ENCODE measurements around the gene C2CD4D.

The C2CD4D gene

DNA sequence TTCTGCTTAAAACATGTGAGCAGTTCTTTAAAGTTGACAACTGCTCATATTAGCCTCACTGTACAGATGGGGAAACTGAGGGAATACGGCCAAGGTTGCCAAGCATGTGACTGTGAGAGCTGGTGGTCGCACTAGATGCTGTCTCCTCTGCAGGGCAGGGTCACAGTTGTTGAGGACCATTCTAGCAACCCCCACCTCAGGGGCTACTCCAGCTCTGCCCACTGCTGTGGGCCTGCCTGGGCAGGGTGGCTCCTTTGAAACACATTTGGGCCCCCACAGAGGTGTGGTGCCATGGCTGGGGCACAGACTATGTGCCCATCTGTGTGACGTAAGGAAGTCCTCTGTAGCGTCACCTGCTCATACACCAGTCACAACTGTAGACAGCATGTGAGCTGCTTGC, 13.1 kb upstream of the C2CD4D start:
- Mint-ChIP-seq H3K4me1 (no peaks in the 10 kb centered on the region), H3K4me3 (no peak overlapping the region), H3K36me3 (no peaks in the 10 kb centered on the region), H3K27ac (no peak overlapping the region), H3K27me3 (peaks cover 9% of the 10 kb centered on the region), H3K9me3 (no peaks in the 10 kb centered on the region)
- no peak for DNase-seq
- CTCF ChIA-PET = interaction anchor here (0.8 to 1.4 kb wide), 2 partner anchors 10 to 13 kb away, joined by 3 read pairs; partner anchors contain the start of gene C2CD4D

DNA sequence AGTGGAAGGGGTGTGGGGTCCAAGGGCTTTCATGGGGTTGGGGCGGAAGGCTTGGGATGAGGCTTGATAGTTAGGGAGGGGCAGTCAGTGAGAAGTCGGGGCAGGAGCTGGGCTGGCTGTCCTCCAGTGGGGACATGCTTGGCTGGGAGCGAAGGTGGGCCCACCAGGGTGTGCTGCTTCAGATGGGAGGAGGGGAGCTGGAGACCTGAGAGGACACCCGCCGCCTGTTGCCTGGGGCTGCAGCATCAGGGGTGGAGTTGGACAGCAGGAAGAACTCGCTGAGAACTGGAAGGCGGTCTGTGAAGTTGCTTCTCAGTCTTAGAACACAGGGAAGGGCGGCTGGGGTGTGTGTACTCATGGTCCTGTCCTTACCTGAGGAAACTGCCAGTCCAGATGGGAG, 12.3 kb upstream of the C2CD4D start:
- CTCF ChIA-PET = no interaction called here
- H3K27ac Mint-ChIP-seq = no peak overlapping the region
- peaks cover 5% of the 10 kb centered on the region for H3K27me3 Mint-ChIP-seq
- DNase-seq = no peak
- no peaks in the 10 kb centered on the region for H3K36me3 Mint-ChIP-seq
- no peaks in the 10 kb centered on the region for H3K9me3 Mint-ChIP-seq
- no peaks in the 10 kb centered on the region for H3K4me1 Mint-ChIP-seq
- H3K4me3 Mint-ChIP-seq = no peak overlapping the region

DNA sequence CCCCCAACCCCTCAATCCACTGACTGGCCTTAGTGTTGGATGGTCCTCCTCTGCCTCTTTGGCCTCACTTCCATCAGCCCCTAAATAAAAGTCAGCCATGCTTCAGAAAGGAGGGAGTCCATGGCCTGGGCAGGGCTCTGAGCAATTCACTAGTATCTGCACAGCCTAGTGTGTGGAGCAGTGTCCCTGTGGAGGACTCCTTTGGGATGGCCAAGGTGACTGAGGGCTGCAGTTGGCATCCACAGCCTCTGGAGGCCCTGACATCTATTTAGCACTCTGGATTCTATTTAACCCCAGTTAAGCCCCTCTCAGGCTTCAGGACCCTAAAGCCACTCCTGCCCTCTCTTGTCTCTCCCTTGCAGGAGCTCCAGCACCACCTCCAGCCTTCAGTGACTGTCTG, 10.3 kb upstream of the C2CD4D start:
- Mint-ChIP-seq H3K27me3 (no peaks in the 10 kb centered on the region), H3K9me3 (no peaks in the 10 kb centered on the region), H3K27ac (no peak overlapping the region), H3K4me3 (no peak overlapping the region), H3K36me3 (no peaks in the 10 kb centered on the region), H3K4me1 (no peaks in the 10 kb centered on the region)
- no peak for DNase-seq
- CTCF ChIA-PET = no interaction called here

DNA sequence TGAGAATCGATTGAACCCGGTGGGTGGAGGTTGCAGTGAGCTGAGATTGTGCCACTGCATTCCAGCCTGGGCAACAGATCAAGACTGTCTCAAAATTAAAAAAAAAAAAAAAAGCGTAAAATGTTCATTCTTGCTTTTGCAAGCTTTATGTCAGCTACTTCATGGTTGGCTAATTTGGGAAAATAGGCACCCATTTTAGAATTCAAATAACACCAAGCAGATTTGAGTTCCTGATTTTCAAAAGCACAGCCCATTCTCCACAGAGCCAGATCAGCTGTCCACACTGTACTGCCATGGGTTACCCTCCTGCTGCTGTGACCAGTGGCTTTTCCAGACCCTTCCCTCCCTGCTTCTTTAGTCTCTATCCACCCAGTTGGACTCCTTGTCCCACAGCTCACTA, 9.5 kb upstream of the C2CD4D start:
- Mint-ChIP-seq H3K4me3 (no peak overlapping the region), H3K27me3 (peaks cover 5% of the 10 kb centered on the region)
- CTCF ChIA-PET = no interaction called here

DNA sequence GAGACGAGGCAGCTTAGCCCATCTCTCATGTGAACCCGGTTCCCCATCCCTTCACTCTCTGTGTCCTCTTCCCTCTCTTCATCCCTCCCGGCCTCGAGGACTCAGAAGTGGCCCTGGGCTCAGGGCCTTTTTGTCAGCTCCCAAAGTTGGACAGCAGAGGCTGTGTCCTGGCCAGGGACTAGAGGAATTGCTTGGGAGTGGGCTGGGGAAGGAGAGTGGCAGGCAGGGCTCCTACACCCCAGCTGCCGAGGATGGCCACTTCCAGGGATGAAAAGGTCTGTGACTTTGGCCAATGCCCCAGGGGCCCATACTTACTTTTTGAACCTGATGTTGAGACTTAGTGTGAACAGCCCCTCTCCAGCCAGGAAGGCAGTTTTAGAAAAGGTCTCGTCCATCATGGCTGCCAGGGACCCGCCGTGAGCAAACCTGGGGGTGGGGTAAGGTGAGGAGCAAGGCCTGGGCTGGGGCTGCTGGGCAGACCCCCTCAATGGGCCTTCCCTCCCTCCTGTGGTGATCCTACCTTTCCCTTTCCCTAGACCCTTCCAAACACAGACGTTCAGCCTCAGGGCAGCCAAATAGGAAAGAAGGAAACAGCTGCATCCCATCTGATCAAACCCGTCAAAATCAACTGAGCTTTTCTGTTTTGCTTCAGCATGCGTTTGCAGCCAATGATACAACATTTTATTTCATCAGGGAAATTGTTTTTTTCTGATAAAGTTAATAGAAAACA, 8.4 kb upstream of the C2CD4D start:
- no peak for DNase-seq
- H3K4me1 Mint-ChIP-seq = no peaks in the 10 kb centered on the region
- no peaks in the 10 kb centered on the region for H3K9me3 Mint-ChIP-seq
- H3K4me3 Mint-ChIP-seq = no peak overlapping the region
- no peak overlapping the region for H3K27ac Mint-ChIP-seq
- no peaks in the 10 kb centered on the region for H3K36me3 Mint-ChIP-seq
- peaks cover 5% of the 10 kb centered on the region for H3K27me3 Mint-ChIP-seq
- CTCF ChIA-PET = no interaction called here

More for the DNA sequence above, 9.5 kb upstream of the C2CD4D start:
- no peaks in the 10 kb centered on the region for H3K4me1 Mint-ChIP-seq
- no peak overlapping the region for H3K27ac Mint-ChIP-seq
- no peaks in the 10 kb centered on the region for H3K9me3 Mint-ChIP-seq
- DNase-seq = no peak
- no peaks in the 10 kb centered on the region for H3K36me3 Mint-ChIP-seq

DNA sequence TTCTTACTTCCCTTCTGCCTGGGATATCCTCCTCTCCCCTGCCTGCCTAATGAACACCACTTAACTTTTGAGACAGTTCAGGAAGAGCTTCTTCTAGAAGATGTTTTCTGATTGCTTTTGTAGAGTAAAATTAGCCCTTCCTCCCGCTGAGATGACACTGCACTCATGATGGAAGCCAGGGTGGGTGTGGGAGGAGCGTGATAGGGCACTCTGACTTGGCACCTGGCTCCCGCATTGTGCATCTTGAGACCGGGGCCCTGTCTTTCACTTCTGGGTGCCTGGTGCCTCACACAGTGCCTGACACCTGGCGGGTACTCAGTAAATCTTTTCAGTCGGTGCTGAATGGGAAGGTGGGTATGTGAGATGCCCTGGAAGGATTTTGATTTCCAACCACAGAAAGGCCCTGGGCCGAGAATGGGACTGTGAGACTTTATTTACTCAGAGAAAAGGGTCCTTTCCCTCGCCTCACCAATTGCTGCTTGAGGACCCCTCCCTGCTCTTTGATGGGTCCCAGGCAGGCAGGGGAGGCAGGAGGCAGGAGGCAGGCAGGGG, 7.1 kb upstream of the C2CD4D start:
- peaks cover 5% of the 10 kb centered on the region for H3K27me3 Mint-ChIP-seq
- H3K27ac Mint-ChIP-seq = no peak overlapping the region
- no peaks in the 10 kb centered on the region for H3K9me3 Mint-ChIP-seq
- no peak for DNase-seq
- no peak overlapping the region for H3K4me3 Mint-ChIP-seq
- peaks cover under 1% of the 10 kb centered on the region for H3K4me1 Mint-ChIP-seq
- CTCF ChIA-PET = interaction anchor here (0.7 to 1.2 kb wide), 3 partner anchors 10 to 154 kb away, joined by 3 read pairs; partner anchors contain the start of gene RIIAD1
- H3K36me3 Mint-ChIP-seq = no peaks in the 10 kb centered on the region

DNA sequence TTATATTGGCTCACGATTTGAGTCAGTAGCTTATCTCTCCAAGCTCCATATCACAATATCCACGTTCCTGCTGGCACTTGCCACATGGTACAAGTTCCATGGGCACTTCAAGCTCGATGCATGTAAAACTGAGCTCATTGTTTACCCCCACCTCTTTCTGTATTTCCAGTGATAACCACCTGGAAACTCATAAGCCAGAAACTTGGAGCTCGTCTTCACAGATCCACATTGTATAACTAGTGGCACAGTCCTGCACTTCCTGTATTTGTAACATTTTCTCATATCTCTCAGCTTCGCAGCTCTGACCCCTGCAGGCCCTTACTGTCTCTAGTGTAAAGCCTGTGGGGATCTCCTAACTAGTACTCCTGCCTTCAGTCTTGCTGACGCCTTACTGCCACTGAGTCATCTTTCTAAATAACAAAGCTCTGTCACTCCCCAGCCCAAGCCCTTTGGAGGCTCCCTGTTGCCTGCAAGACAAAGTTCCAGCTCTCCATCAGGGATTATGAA, 6.5 kb upstream of the C2CD4D start:
- Mint-ChIP-seq H3K9me3 (no peaks in the 10 kb centered on the region), H3K27me3 (peaks cover 5% of the 10 kb centered on the region), H3K4me3 (no peak overlapping the region), H3K36me3 (no peaks in the 10 kb centered on the region), H3K4me1 (peaks cover 3% of the 10 kb centered on the region), H3K27ac (no peak overlapping the region)
- CTCF ChIA-PET = interaction anchor here (0.7 to 1.2 kb wide), 4 partner anchors 9 to 155 kb away, joined by 3 read pairs; partner anchors contain the start of gene RIIAD1
- no peak for DNase-seq

DNA sequence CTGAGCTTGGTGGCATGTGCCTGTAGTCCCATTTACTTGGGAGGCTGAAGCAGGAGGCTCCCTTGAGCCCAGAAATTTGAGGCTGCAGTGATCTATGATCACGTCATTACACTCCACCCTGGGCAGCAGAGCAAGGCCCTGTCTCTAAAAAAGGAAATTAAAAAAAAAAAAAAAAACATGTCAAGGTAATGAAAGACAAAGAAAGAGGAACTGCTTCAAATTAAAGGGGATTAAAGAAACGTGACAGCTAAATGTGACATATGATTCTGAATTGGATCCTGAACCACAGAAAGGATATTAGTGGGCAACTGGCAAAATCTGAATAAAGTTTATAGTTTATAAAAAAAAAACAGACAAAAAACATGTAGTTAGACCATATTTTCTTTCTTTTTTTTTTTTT, 3.8 kb upstream of the C2CD4D start:
- Mint-ChIP-seq H3K36me3 (no peaks in the 10 kb centered on the region), H3K9me3 (no peaks in the 10 kb centered on the region), H3K4me1 (peaks cover 26% of the 10 kb centered on the region), H3K27ac (no peak overlapping the region), H3K27me3 (peaks cover 25% of the 10 kb centered on the region), H3K4me3 (no peak overlapping the region)
- CTCF ChIA-PET = no interaction called here
- DNase-seq = no peak

DNA sequence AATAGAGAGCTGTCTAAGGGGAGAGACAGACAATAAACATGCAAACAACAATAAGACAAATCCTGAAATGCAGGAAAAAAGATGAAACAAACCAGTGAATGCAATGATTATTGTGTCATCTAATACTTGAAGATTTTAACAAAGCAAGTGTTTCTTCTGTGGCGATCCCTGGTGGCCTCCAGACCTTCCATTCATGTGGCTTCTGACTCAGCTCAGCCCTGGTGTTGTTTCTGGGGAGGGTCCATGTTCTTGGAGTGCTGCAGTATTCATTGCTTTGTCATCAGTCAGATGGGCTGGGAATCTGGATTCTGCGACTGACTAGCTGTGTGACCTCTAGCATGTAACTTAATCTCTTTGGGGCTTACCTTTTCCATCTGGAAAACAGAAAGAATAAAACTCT, 1.5 kb upstream of the C2CD4D start:
- Mint-ChIP-seq H3K4me1 (peaks cover 43% of the 10 kb centered on the region), H3K9me3 (no peaks in the 10 kb centered on the region), H3K4me3 (no peak overlapping the region), H3K27ac (no peak overlapping the region), H3K36me3 (no peaks in the 10 kb centered on the region), H3K27me3 (peaks cover 44% of the 10 kb centered on the region)
- CTCF ChIA-PET = interaction anchor here (1.3 to 1.6 kb wide), 2 partner anchors 107 to 127 kb away, joined by 4 to 5 read pairs; no protein-coding TSS in a partner anchor
- no peak for DNase-seq

DNA sequence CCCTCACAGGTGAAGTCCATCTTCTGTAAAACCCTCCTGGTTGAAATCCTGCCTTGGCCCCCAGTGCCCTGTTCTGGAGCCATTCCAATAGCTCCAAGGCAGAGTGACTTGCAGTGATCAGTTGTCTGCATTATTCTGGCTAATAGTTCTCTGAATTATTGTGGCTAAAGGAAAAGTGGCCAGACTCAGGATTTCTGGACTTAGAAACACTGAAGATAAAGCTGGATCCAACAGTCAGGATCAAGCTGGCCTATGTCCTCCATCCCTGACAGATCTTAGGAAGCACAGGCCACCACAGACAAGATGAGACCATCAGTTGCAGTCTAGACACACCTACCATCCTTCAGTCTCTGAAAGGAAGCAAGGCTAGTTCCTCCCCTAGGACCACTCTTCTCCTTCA, 801 bp upstream of the C2CD4D start:
- Mint-ChIP-seq H3K4me3 (peak overlapping the region; percentile 74), H3K4me1 (peaks cover 45% of the 10 kb centered on the region), H3K9me3 (no peaks in the 10 kb centered on the region), H3K27ac (no peak overlapping the region), H3K36me3 (no peaks in the 10 kb centered on the region), H3K27me3 (peaks cover 44% of the 10 kb centered on the region)
- DNase-seq = no peak
- CTCF ChIA-PET = interaction anchor here (1.0 to 1.6 kb wide), 5 partner anchors 10 to 106 kb away, joined by 3 to 5 read pairs (median 4); partner anchors contain the start of gene THEM5

DNA sequence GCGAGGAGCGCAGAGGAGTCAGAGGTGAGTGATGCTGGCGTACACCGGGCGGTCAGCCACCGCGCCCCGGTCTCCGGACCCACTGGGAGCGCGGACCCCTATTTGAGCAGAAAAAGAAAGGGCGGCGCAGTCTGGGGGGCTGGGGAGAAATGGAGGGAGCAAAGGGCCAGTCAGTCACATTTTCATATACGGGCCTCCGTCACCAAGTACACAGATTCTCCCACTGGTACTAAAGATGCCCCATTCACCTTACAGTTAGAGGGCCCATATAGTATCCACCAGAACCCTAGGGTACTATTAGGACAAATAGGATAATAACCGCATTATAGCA, 573 bp downstream of the C2CD4D start:
- CTCF ChIA-PET = interaction anchor here (1.2 to 1.6 kb wide), 2 partner anchors 8 to 42 kb away, joined by 4 read pairs; no protein-coding TSS in a partner anchor
- no peak for DNase-seq
- H3K27ac Mint-ChIP-seq = peak overlapping the region; percentile 73
- H3K9me3 Mint-ChIP-seq = no peaks in the 10 kb centered on the region
- H3K4me3 Mint-ChIP-seq = peak overlapping the region; percentile 74
- peaks cover 55% of the 10 kb centered on the region for H3K4me1 Mint-ChIP-seq
- no peaks in the 10 kb centered on the region for H3K36me3 Mint-ChIP-seq
- H3K27me3 Mint-ChIP-seq = peaks cover 38% of the 10 kb centered on the region

DNA sequence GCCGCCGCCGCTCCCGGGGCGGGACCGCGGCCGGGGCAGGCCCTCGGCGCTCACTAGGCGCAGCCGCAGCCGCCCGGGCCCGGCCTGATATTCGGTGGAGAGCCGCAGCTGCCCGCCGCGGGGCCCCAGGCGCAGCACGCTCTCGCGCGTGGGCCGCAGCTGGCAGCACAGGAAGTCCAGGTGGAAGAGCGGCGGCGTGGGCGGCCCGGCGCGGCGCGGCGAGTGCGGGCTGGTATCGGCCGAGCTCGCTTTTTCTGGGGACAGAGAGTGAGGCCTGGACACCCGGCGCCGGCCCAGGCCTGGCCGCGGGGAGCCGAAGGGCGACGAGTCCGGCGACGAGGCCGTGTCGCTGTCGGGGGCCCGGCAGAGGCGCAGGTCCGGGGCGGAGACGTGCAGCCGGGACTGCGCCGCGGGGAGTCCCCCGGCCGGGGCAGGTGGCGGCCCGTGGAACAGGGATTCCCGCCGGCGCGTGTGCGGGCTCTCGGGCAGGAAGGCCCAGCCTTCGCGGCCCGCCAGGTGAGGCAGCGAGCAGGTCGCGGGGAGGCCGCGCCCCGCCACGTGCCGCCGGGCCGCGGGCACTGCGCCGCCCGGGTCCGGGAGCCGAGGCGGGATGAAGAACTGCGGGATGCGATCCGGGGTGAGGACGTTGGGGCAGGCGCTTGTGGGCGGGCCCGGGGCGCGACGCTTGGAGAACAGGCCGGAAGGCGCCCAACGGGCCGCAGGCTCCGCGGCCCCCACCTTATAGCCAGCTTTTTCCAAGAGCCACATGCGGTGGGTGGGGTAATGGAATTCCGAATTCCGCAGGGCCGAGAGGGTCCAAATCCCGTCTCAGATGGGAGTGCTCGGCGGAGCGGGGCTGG, 1.2 kb downstream of the C2CD4D start:
- CTCF ChIA-PET = interaction anchor here (1.6 kb wide), 1 partner anchor 8 kb away, joined by 4 read pairs; no protein-coding TSS in a partner anchor
- peak overlapping the region; percentile 74 for H3K4me3 Mint-ChIP-seq
- H3K27ac Mint-ChIP-seq = peak overlapping the region; percentile 73
- H3K36me3 Mint-ChIP-seq = no peaks in the 10 kb centered on the region
- H3K27me3 Mint-ChIP-seq = peaks cover 38% of the 10 kb centered on the region
- no peaks in the 10 kb centered on the region for H3K9me3 Mint-ChIP-seq
- peaks cover 61% of the 10 kb centered on the region for H3K4me1 Mint-ChIP-seq
- DNase-seq = peak; percentile 52

DNA sequence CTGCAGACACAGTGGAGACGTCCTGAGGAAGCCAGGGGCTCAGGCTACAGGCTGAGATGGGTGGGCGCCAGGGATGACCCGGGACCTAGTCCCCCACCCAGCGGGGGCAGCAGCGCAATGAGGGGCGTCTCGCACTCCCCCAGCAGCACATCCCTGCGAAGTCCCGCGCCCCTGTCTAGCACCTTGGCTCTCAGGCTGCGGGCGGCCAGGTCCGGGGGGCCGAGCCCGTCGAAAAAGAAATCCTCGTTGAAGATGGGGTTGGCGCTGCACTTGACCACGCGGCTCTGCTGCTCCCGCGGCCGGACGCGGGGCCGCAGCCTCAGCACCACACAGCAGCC, 1.8 kb downstream of the C2CD4D start:
- H3K4me3 Mint-ChIP-seq = peak overlapping the region; percentile 72
- peaks cover 38% of the 10 kb centered on the region for H3K27me3 Mint-ChIP-seq
- no peaks in the 10 kb centered on the region for H3K9me3 Mint-ChIP-seq
- peak overlapping the region; percentile 90 for H3K27ac Mint-ChIP-seq
- CTCF ChIA-PET = interaction anchor here (2.2 kb wide), 1 partner anchor 145 kb away, joined by 10 read pairs; no protein-coding TSS in a partner anchor
- no peak for DNase-seq
- H3K36me3 Mint-ChIP-seq = no peaks in the 10 kb centered on the region
- H3K4me1 Mint-ChIP-seq = peaks cover 66% of the 10 kb centered on the region

DNA sequence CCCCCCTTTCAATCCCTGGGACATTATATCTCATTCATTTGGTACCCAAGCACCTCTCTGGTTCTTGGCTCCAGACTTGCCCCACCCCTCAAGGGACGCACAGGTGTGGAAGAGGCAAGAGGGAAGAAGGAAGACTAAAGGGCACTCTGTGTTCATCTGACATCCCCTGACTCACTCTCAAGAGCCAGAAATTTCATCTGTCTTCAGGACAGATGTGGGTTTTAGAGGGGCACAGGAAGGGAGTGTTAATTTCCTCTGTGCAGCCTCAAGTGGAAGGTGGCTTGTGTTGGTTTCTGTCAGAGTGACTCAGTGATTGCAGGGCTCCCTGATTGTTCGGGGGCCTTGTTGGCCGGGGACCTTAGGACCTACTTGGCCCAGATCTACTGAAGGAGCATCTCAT, 2.4 kb downstream of the C2CD4D start:
- CTCF ChIA-PET = interaction anchor here (0.6 to 3.0 kb wide), 25 partner anchors 9 to 536 kb away, joined by 3 to 14 read pairs (median 4); partner anchors contain the start of genes MRPL9 and TUFT1
- no peaks in the 10 kb centered on the region for H3K9me3 Mint-ChIP-seq
- peaks cover 70% of the 10 kb centered on the region for H3K4me1 Mint-ChIP-seq
- DNase-seq = peak; percentile 39
- H3K4me3 Mint-ChIP-seq = peak overlapping the region; percentile 72
- peaks cover 38% of the 10 kb centered on the region for H3K27me3 Mint-ChIP-seq
- H3K27ac Mint-ChIP-seq = peak overlapping the region; percentile 90
- no peaks in the 10 kb centered on the region for H3K36me3 Mint-ChIP-seq
